ENCODE measurements around the gene HOXC13.

GRCh38 chr12:53966385-53967133 is 27.9 kb downstream of the HOXC13 start:
- TF ChIP-seq CTCF (IDR thresholded peaks at IDR 0.05): no peak
- TF ChIP-seq POLR2A (IDR thresholded peaks at IDR 0.05): no peak
